ENCODE data around the gene PSTPIP2. TPM values are rescaled to one million over a fixed set of nuclear protein-coding genes. Genes with fewer than 3 reads are reported as not detected.

Gene PSTPIP2
- total and polyA plus RNA-seq, 9 of the 15 experiments (the other 6 are each of a cell fraction or from before 2014, with no cell fraction given) = 14.0 to 45.7 (median 27.1) TPM

DNA sequence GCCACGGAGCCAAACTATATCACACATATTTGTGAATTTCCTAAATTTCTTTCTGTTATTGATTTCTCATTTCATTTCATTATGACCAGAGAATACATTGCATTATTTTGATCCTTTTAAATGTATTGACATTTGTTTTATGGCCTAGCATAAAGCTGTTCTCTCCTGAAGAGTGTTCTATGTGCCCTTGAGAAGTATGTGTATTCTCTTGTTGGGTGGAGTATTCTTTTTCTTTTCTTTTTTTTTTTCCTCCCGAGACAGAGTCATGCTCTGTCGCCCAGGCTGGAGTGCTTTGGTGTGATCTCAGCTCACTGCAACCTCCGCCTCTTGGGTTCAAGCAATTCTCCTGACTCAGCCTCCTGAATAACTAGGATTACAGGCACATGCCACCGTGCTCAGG lies 37.3 kb upstream of the PSTPIP2 start:
- intact Hi-C loops (cut with micrococcal nuclease) (no loop called here), in situ Hi-C loops (cut with MboI) (no loop called here)
- Histone ChIP-seq H3K36me3 (ENCODE audit: control insufficient read depth, insufficient read depth, low read length) (peaks cover 42% of the 10 kb centered on the region; the same call in 2 of the 3 replicates), H3K9me3 (replicated peaks; ENCODE audit: control insufficient read depth, insufficient read depth, low read depth, low read length) (0 out of 2 replicates have a peak, but pooled peaks cover 2% of the 10 kb centered on the region), H3K27ac (ENCODE audit: extremely low read depth, low read depth, low read length) (no peak overlapping the region), H3K4me1 (replicated peaks in 1 of 2; ENCODE audit: control insufficient read depth in 2 of 2, insufficient read depth in 2 of 2, low read length in 2 of 2) (peaks cover 0 to 4% of the 10 kb centered on the region in 2 experiments; a peak in 2 of 5 replicates), H3K4me3 (no peak overlapping the region), H3K9ac (ENCODE audit: insufficient read depth in 1 of 2, low read depth in 2 of 2, low read length in 2 of 2) (no peak overlapping the region), H3K27me3 (ENCODE audit: control insufficient read depth in 2 of 2, insufficient read depth in 2 of 2, low read length in 2 of 2) (no peaks in the 10 kb centered on the region), H3K4me2 (ENCODE audit: insufficient read depth, low read length) (no peak overlapping the region), H3K9me1 (ENCODE audit: control insufficient read depth, insufficient read depth, low read length) (no peaks in the 10 kb centered on the region), H3K79me2 (ENCODE audit: control insufficient read depth, insufficient read depth, low read length) (peaks cover 20% of the 10 kb centered on the region), H4K20me1 (replicated peaks; ENCODE audit: control insufficient read depth, insufficient read depth, low read length) (no peaks in the 10 kb centered on the region), H2AFZ (ENCODE audit: low read depth, low read length) (no peak overlapping the region)
- ChIA-PET POLR2A (no interaction called here), CTCF (ENCODE audit: low intra/inter-chr PET ratio) (no interaction called here)
- TF ChIP-seq, protein P1, sequence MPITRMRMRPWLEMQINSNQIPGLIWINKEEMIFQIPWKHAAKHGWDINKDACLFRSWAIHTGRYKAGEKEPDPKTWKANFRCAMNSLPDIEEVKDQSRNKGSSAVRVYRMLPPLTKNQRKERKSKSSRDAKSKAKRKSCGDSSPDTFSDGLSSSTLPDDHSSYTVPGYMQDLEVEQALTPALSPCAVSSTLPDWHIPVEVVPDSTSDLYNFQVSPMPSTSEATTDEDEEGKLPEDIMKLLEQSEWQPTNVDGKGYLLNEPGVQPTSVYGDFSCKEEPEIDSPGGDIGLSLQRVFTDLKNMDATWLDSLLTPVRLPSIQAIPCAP (CRISPR knock-in tag; IDR thresholded peaks at IDR 0.05; ENCODE audit: borderline replicate concordance) = no peak
- TF ChIP-seq, protein P2, sequence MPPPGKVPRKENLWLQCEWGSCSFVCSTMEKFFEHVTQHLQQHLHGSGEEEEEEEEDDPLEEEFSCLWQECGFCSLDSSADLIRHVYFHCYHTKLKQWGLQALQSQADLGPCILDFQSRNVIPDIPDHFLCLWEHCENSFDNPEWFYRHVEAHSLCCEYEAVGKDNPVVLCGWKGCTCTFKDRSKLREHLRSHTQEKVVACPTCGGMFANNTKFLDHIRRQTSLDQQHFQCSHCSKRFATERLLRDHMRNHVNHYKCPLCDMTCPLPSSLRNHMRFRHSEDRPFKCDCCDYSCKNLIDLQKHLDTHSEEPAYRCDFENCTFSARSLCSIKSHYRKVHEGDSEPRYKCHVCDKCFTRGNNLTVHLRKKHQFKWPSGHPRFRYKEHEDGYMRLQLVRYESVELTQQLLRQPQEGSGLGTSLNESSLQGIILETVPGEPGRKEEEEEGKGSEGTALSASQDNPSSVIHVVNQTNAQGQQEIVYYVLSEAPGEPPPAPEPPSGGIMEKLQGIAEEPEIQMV (tag; conservative IDR thresholded peaks at IDR 0.05; ENCODE audit: low read depth) = no peak
- no peak for TF ChIP-seq SLC30A9 (CRISPR knock-in tag; IDR thresholded peaks at IDR 0.05)
- no peak for TF ChIP-seq THRAP3 (IDR thresholded peaks at IDR 0.05; ENCODE audit: borderline replicate concordance)
- TF ChIP-seq ZC3H4 (CRISPR knock-in tag; IDR thresholded peaks at IDR 0.05; ENCODE audit: borderline replicate concordance) = no peak
- TF ChIP-seq GTF2F1 (IDR thresholded peaks at IDR 0.05; ENCODE audit: low read depth, low read length) = no peak
- TF ChIP-seq, protein P3, sequence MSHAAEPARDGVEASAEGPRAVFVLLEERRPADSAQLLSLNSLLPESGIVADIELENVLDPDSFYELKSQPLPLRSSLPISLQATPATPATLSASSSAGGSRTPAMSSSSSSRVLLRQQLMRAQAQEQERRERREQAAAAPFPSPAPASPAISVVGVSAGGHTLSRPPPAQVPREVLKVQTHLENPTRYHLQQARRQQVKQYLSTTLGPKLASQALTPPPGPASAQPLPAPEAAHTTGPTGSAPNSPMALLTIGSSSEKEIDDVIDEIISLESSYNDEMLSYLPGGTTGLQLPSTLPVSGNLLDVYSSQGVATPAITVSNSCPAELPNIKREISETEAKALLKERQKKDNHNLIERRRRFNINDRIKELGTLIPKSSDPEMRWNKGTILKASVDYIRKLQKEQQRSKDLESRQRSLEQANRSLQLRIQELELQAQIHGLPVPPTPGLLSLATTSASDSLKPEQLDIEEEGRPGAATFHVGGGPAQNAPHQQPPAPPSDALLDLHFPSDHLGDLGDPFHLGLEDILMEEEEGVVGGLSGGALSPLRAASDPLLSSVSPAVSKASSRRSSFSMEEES (CRISPR knock-in tag; IDR thresholded peaks at IDR 0.05) = no peak
- TF ChIP-seq NFATC3 (IDR thresholded peaks at IDR 0.05) = no peak
- TF ChIP-seq MYNN (IDR thresholded peaks at IDR 0.05) = no peak
- no peak for TF ChIP-seq MYNN (CRISPR knock-in tag; IDR thresholded peaks at IDR 0.05)
- no peak for TF ChIP-seq RAD51 (IDR thresholded peaks at IDR 0.05; ENCODE audit: borderline replicate concordance, low read depth)
- ATAC-seq = no peak
- FAIRE-seq = no peak
- no TSS peak for BruUV-seq (replicated peaks)
- WGBS (ENCODE audit: insufficient coverage, low coverage, missing lambda C conversion rate) = 82% methylated on average over 2 of the region's 5 CpGs
- no peak for DNase-seq (ENCODE audit: extremely low read depth in 1 of 4, low spot score in 3 of 4)
